NCI-H1694 treated with DMSO at 0.1 percent for 48 hours (cell line): ENCODE measurements around the gene DCLRE1B.

ENCODE experiments used
- DNase-seq: peaks from one replicate; lab custom pipeline; 2025; lab: John Stamatoyannopoulos, UW

DCLRE1B gene

DNA sequence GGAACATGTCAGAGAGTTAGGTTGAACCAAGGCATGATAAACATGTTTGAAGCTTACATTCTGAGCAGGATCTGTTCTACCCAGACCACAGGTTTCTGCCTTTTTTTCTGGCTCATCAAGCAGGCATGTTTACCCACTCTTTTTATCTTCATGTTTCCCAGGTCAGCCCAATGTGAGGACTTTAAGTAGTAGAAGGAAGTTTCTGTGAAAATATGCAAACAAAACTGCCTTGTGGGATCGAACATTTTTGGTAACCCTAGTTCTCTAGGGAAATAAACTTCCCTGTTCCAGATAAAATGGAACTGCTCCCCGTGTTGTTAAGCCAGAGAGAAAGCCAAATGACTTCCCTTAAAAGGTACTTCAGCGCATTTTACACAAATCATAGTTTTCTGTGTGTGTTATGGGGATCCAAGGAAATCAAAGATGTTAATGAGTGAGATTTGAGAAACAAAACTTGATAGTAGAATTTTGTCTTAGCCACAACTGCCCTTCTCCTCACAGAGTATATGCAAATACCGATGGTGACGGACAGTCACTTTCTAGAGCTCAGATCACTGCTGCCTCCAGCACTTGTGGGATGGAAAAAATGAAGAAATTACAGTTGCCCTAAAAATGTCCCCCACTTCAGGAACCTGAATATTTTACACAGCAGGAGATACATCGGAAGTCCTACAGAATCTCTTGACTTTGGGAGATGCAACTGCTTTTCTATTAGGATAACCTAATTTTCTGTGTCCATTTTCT lies 23.2 kb downstream of the DCLRE1B start:
- DNase-seq: no peak

DNA sequence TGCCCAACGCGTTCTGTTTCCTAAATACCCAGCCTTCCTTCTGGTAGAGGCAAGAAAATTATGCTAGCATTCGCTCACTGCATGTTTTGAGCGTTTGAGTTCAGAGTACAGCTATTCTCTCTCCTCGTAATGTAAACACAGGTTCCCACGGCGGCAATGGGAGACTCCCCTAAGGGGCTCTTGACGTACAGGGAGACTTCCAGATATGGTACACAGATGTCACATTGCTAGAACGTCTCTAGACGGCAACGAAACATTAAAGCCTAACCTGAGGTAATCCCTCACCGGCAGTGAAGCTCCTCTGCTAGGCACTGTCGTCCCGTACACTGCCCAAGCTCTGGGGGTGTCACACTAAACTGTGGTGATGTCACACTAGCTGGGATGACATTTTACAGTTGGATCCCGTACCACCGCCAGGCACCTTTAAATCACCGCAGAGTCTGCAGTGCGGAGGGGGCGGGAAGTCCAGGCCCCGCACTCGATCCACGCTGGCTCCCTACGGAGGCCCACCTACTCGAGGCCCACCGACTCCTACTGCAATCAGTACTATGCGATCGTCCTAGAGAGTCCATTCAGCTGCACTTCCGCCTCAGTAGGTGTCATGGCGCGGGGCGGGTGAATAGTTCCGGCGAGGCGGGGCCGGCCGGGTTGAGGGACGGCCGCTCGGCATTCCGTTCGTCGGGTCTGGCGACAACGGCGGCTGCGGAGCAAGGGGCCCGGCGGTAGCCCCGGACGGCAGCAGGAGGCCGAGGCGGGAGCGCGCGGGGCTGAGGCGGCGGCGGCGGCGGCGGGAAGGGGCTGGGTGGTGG lies 24.0 kb downstream of the DCLRE1B start, which contains the start of gene HIPK1:
TSS of gene HIPK1 (plus strand) at position 384 of the 809 bp plus-strand sequence.
- peak; percentile 88 for DNase-seq

DNA sequence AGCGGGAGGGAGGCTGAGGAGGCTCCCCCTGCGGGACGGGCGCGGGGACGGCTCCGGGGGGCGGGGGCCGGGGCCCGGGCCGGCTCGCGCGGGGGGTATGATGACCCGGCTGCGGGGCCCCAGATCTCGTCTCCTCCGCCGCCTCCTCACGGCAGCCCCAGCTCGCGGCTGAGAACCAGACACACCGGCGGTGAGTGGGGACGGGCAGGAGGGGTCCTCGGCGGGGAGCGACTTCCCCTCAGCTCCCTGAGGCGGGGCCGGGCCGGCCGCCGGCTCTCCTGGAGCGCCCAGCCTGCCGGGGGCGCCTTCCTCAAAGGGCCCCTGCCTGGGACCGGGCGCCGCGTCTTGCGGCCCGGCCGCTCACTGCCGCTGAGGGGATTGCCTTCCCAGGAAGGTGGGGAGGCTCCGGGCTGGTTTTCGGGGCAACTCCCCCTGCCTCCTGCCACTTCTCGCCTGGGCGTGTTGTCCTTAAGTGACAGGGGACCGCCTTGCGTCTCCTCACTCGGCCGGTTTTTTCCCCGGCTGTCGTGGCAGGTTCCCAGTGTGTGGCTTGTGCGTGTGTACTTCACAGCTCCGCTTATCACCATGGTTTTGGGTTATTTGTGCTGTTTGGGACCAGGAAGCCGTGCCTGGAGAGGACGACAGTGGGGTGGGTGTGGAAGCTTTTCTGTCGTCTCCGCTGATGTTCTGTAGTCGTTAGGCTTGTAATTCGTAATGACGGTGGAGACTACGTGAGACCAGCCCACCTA lies 24.8 kb downstream of the DCLRE1B start:
- no peak for DNase-seq

DNA sequence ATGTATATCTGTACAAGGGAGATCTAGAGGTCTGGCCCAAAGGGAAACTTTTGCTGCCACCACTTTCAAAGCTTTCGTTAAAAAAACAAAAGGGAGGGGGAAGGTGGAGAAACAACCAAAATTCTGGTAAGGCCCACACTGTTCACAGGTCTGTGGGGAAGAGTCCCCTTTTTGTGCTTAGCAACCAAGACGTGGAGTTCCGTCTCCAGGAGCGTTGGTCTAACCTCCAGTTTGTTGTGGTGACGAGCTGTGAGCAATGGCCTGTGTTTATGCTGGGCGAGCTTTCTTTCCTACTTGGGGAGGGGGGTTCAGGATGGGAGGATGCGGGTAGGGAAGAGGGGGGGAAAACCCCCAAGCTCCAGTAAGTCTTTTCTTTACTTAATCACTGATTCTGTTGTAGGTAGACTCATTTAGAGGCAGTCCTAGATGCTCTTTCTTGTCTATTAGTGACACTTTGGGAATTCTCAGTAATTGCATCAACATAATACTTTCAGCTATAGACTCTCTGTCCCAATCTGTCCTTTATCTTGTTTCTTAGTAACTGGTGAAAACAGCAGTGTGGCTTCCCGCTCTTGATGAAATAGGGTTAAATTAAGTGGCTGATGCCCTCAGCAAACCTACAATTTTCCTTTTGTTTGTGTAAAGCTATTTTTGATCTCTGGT lies 25.5 kb downstream of the DCLRE1B start:
- DNase-seq: no peak

DNA sequence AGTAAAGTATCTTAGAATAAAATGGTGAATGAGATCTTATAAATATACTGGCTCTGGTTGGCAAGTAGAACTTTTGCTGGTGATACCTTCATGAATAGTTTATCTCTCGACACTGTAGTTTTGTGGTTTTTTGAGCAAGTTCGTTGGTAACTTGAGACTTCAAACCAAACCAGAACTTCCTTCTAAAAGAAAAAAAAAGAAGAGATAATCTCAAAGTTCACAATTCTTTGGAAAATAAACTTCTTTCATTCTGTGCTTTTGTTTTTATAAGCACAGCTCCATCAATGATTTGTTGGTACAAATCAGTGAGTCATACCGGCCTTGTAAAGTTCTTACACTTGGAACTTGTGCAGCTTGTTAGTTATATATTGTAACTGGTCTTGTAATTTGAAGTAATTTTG lies 26.3 kb downstream of the DCLRE1B start:
- no peak for DNase-seq

DNA sequence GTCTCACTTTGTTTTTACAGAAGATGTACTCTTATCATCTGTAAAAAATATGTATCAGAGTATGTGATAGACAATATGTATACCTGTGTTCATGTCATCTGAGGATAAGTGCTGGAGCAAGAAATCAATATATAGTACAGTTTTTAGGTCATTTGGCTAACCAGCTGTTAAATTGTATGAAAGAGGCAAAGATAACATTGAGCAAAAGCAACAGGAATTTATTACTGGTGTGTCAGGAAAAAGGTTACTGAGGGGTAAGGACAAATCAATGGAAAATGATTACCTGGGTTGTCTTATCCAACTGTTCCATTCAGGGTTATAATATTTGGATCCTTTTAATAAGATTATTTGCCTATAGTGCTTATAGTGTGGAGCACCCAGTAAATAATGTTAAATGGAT lies 28.9 kb downstream of the DCLRE1B start:
- DNase-seq: no peak

DNA sequence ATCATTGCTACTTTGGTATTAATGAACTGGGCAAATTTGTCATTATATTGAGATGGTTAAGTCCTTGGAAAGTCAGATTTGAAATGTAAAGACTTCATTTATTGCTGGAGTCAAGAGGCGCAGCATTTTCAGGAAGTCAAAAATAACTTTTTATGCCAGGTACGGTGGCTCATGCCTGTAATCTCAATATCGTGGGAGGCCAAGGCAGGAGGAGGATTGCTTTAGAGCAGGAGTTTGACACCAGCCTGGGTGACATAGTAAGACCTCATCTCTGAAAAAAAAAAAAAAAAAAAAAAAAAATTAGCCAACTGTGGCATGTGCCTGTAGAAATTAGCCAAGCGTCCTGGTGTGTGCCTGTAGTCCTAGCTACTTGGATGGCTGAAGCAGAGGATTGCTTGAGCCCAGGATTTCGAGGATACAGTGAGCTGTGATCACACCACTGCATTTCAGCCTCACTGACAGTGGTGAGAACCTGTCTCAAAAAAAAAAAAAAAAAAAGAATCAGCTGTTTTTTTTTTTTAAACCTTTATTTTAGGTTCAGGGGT lies 29.5 kb downstream of the DCLRE1B start:
- no peak for DNase-seq

DNA sequence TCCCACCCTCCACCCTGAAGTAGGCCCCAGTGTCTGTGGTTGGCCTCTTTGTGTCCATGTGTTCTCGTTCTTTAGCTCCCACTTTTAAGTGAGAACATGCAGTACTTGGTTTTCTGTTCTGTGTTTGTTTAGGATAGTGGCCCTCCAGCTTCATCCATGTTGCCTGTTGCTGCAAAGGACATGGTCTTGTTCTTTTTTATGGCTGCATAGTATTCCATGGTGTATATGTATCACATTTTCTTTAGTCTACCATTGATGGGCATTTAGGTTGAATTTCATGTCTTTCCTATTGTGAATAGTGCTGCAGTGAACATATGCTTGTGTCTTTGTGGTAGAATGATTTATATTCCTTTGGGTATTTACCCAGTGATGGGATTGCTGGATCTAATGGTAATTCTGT lies 30.1 kb downstream of the DCLRE1B start:
- DNase-seq: no peak

DNA sequence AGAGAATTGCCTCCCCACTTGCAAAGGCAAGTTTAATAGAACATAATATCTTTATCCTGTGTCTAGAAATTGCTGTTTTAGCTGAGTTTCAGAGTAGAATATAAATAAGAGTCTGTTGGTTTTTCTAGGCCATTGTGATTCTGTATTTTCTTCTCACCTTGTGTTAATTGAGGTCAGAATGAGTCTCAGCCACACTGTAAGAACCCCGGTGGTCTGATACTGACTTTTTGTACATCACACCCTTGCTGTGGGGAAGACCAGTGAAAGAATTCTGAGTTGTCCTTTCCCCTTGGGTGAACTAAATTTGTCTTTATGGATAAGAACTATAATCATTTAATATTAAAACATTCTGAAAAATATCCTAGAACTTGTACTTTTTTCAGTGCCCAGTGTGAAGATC lies 30.8 kb downstream of the DCLRE1B start:
- DNase-seq: no peak

DNA sequence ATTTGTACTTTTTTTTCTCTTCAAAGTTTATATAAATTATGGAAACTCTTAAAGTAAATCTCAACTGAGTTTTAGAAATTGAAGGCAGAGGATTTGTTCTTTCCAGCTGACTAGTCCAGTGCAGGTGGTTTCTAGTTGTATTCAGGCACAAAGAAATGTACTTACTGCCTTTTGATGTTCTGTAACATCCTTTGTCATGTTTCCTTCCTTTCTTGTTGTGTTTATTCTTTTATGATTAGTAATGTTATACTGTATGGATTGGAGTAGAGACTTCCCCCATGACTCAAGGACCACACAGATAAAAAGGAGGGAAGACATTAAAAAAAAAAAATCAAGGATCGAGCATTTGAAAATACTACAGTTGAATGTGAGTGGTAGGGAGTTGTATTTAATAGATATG lies 32.0 kb downstream of the DCLRE1B start:
- DNase-seq: no peak

DNA sequence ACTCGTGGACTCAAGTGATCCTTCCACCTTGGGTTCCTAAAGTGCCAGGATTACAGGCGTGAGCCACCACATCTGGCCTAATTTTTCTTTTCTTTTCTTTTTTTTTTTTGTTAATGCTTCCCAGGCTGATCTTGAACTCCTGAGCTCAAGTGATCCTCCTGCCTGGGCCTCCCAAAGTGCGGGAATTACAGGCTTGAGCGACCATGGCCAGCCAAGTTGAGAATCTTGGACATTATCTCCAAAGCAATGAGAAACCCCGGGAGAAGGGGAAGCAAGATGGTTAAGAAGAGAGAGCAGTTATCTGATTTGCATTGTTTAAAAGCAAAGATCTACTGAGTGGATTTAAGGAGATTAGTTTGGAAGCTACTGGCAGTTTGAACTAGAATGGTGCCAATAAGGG lies 33.1 kb downstream of the DCLRE1B start:
- no peak for DNase-seq

DNA sequence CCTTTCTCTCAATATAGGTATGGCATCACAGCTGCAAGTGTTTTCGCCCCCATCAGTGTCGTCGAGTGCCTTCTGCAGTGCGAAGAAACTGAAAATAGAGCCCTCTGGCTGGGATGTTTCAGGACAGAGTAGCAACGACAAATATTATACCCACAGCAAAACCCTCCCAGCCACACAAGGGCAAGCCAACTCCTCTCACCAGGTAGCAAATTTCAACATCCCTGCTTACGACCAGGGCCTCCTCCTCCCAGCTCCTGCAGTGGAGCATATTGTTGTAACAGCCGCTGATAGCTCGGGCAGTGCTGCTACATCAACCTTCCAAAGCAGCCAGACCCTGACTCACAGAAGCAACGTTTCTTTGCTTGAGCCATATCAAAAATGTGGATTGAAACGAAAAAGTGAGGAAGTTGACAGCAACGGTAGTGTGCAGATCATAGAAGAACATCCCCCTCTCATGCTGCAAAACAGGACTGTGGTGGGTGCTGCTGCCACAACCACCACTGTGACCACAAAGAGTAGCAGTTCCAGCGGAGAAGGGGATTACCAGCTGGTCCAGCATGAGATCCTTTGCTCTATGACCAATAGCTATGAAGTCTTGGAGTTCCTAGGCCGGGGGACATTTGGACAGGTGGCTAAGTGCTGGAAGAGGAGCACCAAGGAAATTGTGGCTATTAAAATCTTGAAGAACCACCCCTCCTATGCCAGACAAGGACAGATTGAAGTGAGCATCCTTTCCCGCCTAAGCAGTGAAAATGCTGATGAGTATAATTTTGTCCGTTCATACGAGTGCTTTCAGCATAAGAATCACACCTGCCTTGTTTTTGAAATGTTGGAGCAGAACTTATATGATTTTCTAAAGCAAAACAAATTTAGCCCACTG lies 35.5 kb downstream of the DCLRE1B start:
- DNase-seq: no peak

DNA sequence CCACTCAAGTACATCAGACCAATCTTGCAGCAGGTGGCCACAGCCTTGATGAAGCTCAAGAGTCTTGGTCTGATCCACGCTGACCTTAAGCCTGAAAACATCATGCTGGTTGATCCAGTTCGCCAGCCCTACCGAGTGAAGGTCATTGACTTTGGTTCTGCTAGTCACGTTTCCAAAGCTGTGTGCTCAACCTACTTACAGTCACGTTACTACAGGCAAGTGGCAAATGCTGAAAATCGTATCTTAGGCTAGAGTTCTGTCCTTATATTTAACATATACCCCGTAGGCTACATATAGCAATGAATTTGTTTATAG lies 36.1 kb downstream of the DCLRE1B start:
- no peak for DNase-seq

DNA sequence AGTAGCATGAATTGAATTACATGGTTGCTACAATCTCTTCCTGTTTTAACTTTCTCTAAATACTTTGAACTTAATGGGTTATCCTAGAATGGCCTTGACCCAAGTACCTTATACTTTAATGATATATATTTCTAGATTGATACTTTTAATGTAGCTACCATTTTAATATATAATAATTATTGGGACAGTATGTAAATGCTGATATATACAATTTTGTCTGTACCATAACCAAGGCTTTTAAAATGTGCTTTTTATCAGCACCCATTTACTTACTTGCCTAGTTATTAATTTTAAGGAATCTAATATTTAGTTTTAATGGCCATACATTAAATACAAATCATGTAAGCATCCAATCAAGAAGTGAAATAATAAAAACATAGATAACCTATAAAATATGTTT lies 37.4 kb downstream of the DCLRE1B start:
- DNase-seq: no peak

DNA sequence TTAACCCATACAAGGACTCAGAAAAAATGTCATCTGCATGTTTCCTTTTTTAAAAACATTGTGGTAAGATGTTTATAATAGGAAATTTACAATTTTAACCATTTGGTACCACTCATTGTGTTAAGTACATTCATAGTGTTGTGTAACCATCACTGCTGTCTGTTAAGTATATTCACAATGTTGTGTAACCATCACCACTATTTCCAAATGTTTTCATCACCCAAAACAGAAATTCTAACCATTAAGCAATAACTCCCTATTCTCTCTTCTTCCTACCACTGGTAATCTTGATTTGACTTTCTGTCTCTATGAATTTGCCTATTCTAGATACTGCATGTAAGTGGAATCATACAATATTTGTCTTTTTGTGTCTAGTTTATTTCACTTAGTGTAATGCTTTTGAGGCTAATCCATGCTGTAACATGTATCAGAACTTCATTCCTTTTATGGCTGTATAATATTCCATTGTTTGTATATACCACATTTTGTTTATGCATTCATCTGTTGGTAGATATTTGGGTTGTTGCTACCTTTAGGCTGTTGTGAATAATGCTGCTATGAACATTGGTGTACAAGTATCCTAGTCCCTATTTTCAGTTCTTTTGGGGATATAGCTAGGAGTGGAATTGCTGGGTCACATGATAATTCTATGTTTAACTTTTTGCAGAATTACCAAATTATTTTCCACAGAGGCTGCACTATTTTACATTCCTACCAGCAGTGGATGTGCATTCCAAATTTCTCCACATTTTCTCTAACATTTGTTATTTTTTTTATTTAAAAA lies 38.1 kb downstream of the DCLRE1B start:
- no peak for DNase-seq

DNA sequence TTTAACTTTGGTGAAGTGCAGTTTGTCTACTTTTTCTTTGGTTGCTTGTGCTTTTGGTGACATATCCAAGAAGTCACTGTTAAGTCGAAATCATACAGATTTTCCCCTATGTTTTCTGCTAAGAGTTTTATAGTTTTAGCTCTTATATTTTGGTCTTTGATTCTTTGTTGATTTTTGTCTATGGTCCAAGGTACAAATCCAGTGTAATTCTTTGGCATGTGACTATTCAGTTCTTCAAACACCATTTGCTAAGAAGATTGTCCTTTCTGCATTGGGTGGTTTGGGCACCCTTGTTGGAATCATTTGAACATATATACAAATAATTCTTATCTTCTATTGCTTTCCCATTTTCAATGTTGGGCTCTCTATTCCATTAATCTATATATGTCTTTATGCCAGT lies 40.2 kb downstream of the DCLRE1B start:
- DNase-seq: no peak

DNA sequence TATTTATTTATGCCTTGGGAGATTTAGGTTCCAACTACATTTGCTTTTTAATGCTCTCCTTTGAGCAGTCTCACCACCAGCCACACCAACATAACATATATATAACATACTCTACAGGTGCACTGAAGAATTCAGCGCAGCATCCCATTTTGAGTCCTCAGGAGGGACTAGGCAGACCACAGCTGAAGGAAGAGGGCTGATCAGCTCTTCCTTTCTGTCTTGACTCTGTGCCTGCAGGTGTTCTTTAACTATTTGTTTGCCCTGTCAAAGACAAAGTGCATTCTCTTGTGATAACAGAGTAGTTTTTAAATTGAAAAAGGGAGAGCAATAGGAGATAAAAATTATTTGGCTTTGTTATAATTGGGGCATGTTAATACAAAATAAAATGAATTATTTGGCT lies 41.0 kb downstream of the DCLRE1B start:
- no peak for DNase-seq

DNA sequence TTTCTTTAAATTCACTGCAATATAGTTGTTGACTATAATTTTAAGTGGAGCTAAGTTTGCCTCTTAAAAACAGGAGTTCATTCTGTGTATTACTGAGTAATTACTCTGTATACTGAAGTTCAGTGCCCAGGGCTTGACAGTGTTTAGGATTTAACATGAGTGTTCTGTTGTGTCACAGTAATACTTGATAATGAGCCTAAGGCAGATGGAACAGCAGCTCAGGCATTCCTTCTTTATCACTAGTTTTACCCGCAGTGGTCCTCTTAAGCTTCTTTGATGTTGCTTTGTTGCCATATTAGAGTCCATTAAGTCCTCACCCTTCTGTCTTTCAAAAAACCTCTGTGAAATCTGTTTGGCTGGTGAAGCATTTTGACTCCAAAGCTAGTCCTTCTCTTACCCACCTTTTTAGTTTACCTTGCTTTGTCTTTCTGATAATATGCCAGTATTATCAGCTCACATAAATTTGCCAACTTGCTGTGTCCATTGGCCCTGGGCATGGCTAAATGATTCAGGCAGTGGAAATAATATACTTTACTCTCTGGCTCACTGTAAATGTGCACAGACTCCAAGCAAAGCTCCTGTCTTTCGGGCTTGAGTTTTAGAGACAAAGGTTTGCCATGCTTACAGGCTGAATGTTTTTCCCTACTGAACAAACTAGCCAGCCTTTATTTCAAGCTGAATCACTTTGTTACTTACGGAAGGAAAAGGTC lies 41.7 kb downstream of the DCLRE1B start:
- no peak for DNase-seq

DNA sequence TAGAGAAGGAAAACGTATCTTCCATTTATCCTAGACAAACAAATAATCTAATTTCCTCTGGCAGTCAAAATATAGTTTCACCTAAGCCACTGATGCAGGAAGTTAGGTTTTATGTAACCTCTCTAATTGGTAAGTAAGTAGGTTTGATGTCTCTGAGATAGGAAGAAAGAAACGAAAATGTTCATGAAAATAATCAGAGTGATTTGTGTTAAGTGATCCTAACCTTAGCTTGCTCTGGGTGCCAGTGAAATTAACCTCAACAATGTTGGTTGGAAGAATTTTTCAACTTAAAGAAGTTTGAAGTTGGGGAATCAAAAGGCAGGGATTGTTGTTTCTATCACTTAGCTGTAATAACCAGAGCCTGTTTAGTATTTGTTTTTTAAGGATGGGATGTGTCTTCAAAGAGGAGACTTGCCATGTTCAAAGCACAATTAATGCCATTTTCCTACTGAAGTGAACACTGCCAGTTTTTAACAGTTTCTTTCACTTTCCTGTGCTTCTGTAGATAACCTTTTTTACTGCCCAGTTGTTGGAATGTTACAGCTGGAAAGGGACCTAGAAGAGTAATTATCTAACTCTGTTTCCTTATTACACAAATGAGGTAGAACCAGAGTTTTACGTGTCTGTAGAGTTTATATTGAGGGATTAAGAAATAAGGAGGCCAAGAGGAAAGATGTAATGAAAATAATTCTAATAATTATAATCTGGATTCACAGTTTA lies 42.4 kb downstream of the DCLRE1B start:
- DNase-seq: no peak
